ENCODE results near the gene GIMAP5.

GIMAP5 gene

DNA sequence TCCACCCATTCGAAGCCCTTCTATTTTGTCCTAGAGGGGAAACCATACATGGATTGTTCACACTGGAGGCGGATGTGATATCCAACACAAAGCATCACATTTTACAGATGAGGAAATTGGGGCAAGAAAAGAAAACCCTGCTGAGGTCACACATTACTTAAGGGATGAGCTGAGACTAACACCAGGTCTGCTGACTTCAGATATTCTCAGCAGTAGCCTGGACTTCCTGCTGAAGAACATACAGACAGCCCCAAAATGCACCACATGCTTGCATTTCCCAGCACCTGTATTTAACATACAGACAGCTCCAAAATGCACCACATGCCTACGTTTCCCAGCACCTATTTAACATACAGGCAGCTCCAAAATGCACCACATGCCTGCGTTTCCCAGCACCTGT, 11.2 kb downstream of the GIMAP5 start:
- no peaks in the 10 kb centered on the region for H4K20me1 ChIP-seq (ENCODE audit: insufficient read depth, low read length)
- H3K4me3 ChIP-seq (ENCODE audit: low read length): no peak overlapping the region
- peaks cover 7% of the 10 kb centered on the region for H3K4me1 ChIP-seq (ENCODE audit: low read length)
- no peaks in the 10 kb centered on the region for H3K79me2 ChIP-seq (ENCODE audit: low read length)
- no peaks in the 10 kb centered on the region for H3K36me3 ChIP-seq (replicated peaks; ENCODE audit: low read depth, low read length)
- H3K9ac ChIP-seq (ENCODE audit: low read length): no peak overlapping the region
- no peak overlapping the region for H3K4me2 ChIP-seq (ENCODE audit: low read length)
- H3K27me3 ChIP-seq (ENCODE audit: low read depth, low read length): peaks cover 11% of the 10 kb centered on the region; the same call in 1 of the 2 replicates
- TF ChIP-seq EZH2phosphoT487 (IDR thresholded peaks at IDR 0.05; ENCODE audit: low read depth): no peak
- TF ChIP-seq, protein P1, sequence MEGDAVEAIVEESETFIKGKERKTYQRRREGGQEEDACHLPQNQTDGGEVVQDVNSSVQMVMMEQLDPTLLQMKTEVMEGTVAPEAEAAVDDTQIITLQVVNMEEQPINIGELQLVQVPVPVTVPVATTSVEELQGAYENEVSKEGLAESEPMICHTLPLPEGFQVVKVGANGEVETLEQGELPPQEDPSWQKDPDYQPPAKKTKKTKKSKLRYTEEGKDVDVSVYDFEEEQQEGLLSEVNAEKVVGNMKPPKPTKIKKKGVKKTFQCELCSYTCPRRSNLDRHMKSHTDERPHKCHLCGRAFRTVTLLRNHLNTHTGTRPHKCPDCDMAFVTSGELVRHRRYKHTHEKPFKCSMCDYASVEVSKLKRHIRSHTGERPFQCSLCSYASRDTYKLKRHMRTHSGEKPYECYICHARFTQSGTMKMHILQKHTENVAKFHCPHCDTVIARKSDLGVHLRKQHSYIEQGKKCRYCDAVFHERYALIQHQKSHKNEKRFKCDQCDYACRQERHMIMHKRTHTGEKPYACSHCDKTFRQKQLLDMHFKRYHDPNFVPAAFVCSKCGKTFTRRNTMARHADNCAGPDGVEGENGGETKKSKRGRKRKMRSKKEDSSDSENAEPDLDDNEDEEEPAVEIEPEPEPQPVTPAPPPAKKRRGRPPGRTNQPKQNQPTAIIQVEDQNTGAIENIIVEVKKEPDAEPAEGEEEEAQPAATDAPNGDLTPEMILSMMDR (IDR thresholded peaks at IDR 0.05; ENCODE audit: low read depth, low read length): no peak
- H3K27ac ChIP-seq (ENCODE audit: low read length): no peak overlapping the region
- no peak overlapping the region for H2AFZ ChIP-seq (ENCODE audit: low read depth, low read length)
- no peaks in the 10 kb centered on the region for H3K9me3 ChIP-seq (ENCODE audit: insufficient read depth, low read length)

- Histone ChIP-seq H3K9me3 (ENCODE audit: insufficient read depth, low read length) (no peaks in the 10 kb centered on the region), H3K36me3 (replicated peaks; ENCODE audit: low read depth, low read length) (no peaks in the 10 kb centered on the region)
- no peak for TF ChIP-seq EZH2phosphoT487 (IDR thresholded peaks at IDR 0.05; ENCODE audit: low read depth)
- TF ChIP-seq, protein P1 (IDR thresholded peaks at IDR 0.05; ENCODE audit: low read depth, low read length): no peak
Observed at GRCh38 chr7:150751702-150752101, 14.5 kb downstream of the GIMAP5 start.

DNA sequence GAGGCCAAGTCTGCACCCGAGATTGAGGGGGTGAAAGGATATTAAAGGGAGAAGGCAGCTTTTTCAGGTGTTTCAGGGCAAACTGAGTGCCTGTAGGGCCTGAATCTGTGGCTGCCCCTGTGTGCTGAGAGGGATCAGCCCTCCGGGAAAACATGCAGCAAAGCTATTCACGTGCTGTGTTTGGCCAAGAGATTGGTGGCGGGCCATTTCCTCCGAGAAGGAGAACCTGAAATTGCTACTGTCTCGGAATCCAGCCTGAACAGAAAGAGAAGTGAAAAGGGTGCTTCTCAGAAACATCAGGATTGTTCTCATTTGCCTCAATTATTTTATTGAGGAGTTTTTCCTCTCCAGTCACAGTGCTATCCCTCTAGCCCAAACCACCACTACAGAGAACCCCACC, 16.0 kb downstream of the GIMAP5 start:
- Histone ChIP-seq H3K27me3 (ENCODE audit: low read depth, low read length) (0 out of 2 replicates have a peak, but pooled peaks cover 4% of the 10 kb centered on the region), H3K9me3 (ENCODE audit: insufficient read depth, low read length) (no peaks in the 10 kb centered on the region), H3K36me3 (replicated peaks; ENCODE audit: low read depth, low read length) (no peaks in the 10 kb centered on the region), H3K79me2 (ENCODE audit: low read length) (no peaks in the 10 kb centered on the region), H3K4me1 (ENCODE audit: low read length) (peaks cover 18% of the 10 kb centered on the region), H2AFZ (ENCODE audit: low read depth, low read length) (peak overlapping the region; percentile 58; the same call in 1 of the 2 replicates), H3K4me3 (ENCODE audit: low read length) (0 out of 2 replicates have a peak overlapping the region, but pooled peaks have one; percentile 17), H4K20me1 (ENCODE audit: insufficient read depth, low read length) (no peaks in the 10 kb centered on the region), H3K9ac (ENCODE audit: low read length) (no peak overlapping the region), H3K27ac (ENCODE audit: low read length) (no peak overlapping the region), H3K4me2 (ENCODE audit: low read length) (peak overlapping the region; percentile 57)
- TF ChIP-seq, protein P1 (IDR thresholded peaks at IDR 0.05; ENCODE audit: low read depth, low read length): no peak
- TF ChIP-seq EZH2phosphoT487 (IDR thresholded peaks at IDR 0.05; ENCODE audit: low read depth): no peak

More at GRCh38 chr7:150751702-150752101, 14.5 kb downstream of the GIMAP5 start:
- no peak overlapping the region for H3K9ac ChIP-seq (ENCODE audit: low read length)
- H3K27ac ChIP-seq (ENCODE audit: low read length): no peak overlapping the region
- no peak overlapping the region for H3K4me2 ChIP-seq (ENCODE audit: low read length)
- 0 out of 2 replicates have a peak, but pooled peaks cover 4% of the 10 kb centered on the region for H3K27me3 ChIP-seq (ENCODE audit: low read depth, low read length)
- no peaks in the 10 kb centered on the region for H4K20me1 ChIP-seq (ENCODE audit: insufficient read depth, low read length)
- no peak overlapping the region for H2AFZ ChIP-seq (ENCODE audit: low read depth, low read length)
- no peak overlapping the region for H3K4me3 ChIP-seq (ENCODE audit: low read length)
- no peaks in the 10 kb centered on the region for H3K79me2 ChIP-seq (ENCODE audit: low read length)
- H3K4me1 ChIP-seq (ENCODE audit: low read length): peaks cover 18% of the 10 kb centered on the region

GRCh38 chr7:150753826-150754603, 16.8 kb downstream of the GIMAP5 start:
- no peak for TF ChIP-seq EZH2phosphoT487 (IDR thresholded peaks at IDR 0.05; ENCODE audit: low read depth)
- TF ChIP-seq, protein P1 (IDR thresholded peaks at IDR 0.05; ENCODE audit: low read depth, low read length): peak; percentile 63
- H3K27me3 ChIP-seq (ENCODE audit: low read depth, low read length): 0 out of 2 replicates have a peak, but pooled peaks cover 4% of the 10 kb centered on the region
- peak overlapping the region; percentile 57 for H3K4me2 ChIP-seq (ENCODE audit: low read length)
- no peak overlapping the region for H3K27ac ChIP-seq (ENCODE audit: low read length)
- no peaks in the 10 kb centered on the region for H4K20me1 ChIP-seq (ENCODE audit: insufficient read depth, low read length)
- H3K4me1 ChIP-seq (ENCODE audit: low read length): peaks cover 18% of the 10 kb centered on the region
- H2AFZ ChIP-seq (ENCODE audit: low read depth, low read length): no peak overlapping the region
- H3K36me3 ChIP-seq (replicated peaks; ENCODE audit: low read depth, low read length): no peaks in the 10 kb centered on the region
- no peak overlapping the region for H3K9ac ChIP-seq (ENCODE audit: low read length)
- H3K9me3 ChIP-seq (ENCODE audit: insufficient read depth, low read length): no peaks in the 10 kb centered on the region
- H3K4me3 ChIP-seq (ENCODE audit: low read length): no peak overlapping the region
- no peaks in the 10 kb centered on the region for H3K79me2 ChIP-seq (ENCODE audit: low read length)
